Liver (tissue), 9 donors: ENCODE results near the gene RRP1. TPM values are rescaled to one million over a fixed set of nuclear protein-coding genes. Genes with fewer than 3 reads are reported as not detected.

Experiments used
- DNase-seq: peaks from one replicate; pipeline ENCODE4 v3.0.0-alpha.2; 2017; ENCODE audit warnings: low spot score
- H3K27ac ChIP-seq, 2 donors: one replicate each; pipeline ENCODE4 v1.7.0; 2013; ENCODE audit warnings: inconsistent platforms in 2 of 2, low read length in 2 of 2, control low read depth in 1 of 2, low read depth in 1 of 2, mild to moderate bottlenecking in 1 of 2
- H3K27me3 ChIP-seq, 4 donors: one replicate each; pipeline versions ENCODE4 v1.6.1 to v1.7.0; 2013; ENCODE audit warnings: low read length in 3 of 4, inconsistent platforms in 1 of 4, mild to moderate bottlenecking in 1 of 4, moderate library complexity in 1 of 4; ENCODE audit not compliant: control insufficient read depth in 4 of 4, insufficient read depth in 4 of 4
- H3K36me3 ChIP-seq, 4 donors: one replicate each; pipeline versions ENCODE4 v1.6.1 to v1.7.0; 2013; ENCODE audit warnings: low read length in 3 of 4, mild to moderate bottlenecking in 3 of 4, low read depth in 1 of 4, moderate library complexity in 1 of 4; ENCODE audit not compliant: control insufficient read depth in 4 of 4, insufficient read depth in 3 of 4
- H3K4me1 ChIP-seq, 4 donors: one replicate each; pipeline versions ENCODE4 v1.6.1 to v1.7.0; 2013; ENCODE audit warnings: low read length in 3 of 4, mild to moderate bottlenecking in 3 of 4, moderate library complexity in 1 of 4; ENCODE audit not compliant: control insufficient read depth in 4 of 4, insufficient read depth in 4 of 4
- H3K4me3 ChIP-seq, 3 donors: one replicate each; pipeline versions ENCODE4 v1.6.1 to v1.7.0; 2013; ENCODE audit warnings: low read length in 3 of 3, control low read depth in 1 of 3, low read depth in 1 of 3, mild to moderate bottlenecking in 1 of 3
- H3K9ac ChIP-seq, 2 donors: one replicate each; pipeline ENCODE4 v1.7.0; 2013; ENCODE audit warnings: low read length in 2 of 2, mild to moderate bottlenecking in 2 of 2, moderate library complexity in 2 of 2, control low read depth in 1 of 2, low read depth in 1 of 2
- H3K9me3 ChIP-seq, 4 donors: one replicate each; pipeline versions ENCODE4 v1.6.1 to v1.7.0; 2013; ENCODE audit warnings: low read length in 3 of 4; ENCODE audit not compliant: control insufficient read depth in 4 of 4
- EGR1 ChIP-seq, 2 donors: IDR thresholded peaks; 2 replicates each; pipeline ENCODE4 v1.6.1; 2016 to 2018; ENCODE audit warnings: antibody characterized with exemption in 2 of 2, low read depth in 2 of 2
- GABPA ChIP-seq, 2 donors: IDR thresholded peaks in 1 of 2; conservative IDR thresholded peaks in 1 of 2; 2 replicates each; pipeline ENCODE4 v1.6.1; 2016; ENCODE audit warnings: antibody characterized with exemption in 2 of 2, mild to moderate bottlenecking in 1 of 2, moderate library complexity in 1 of 2
- HNF4A ChIP-seq, 2 donors: conservative IDR thresholded peaks; 2 replicates each; pipeline ENCODE4 v1.6.1; 2016; ENCODE audit warnings: antibody characterized with exemption in 2 of 2, mild to moderate bottlenecking in 2 of 2
- HNF4G ChIP-seq: IDR thresholded peaks from 2 replicates; pipeline ENCODE4 v1.6.1; 2016; ENCODE audit warnings: antibody characterized with exemption
- JUND ChIP-seq, 2 donors: IDR thresholded peaks; 2 replicates each; pipeline ENCODE4 v1.6.1; 2016; ENCODE audit warnings: antibody characterized with exemption in 2 of 2
- NR2F2 ChIP-seq: IDR thresholded peaks from 2 replicates; pipeline ENCODE4 v1.6.1; 2016; ENCODE audit warnings: antibody characterized with exemption
- RAD21 ChIP-seq, 2 donors: IDR thresholded peaks; 2 replicates each; pipeline ENCODE4 v1.6.1; 2016; ENCODE audit warnings: antibody characterized with exemption in 2 of 2, mild to moderate bottlenecking in 2 of 2
- RXRA ChIP-seq, 2 donors: IDR thresholded peaks; 2 replicates each; pipeline ENCODE4 v1.6.1; 2017 to 2018; ENCODE audit warnings: antibody characterized with exemption in 2 of 2, mild to moderate bottlenecking in 1 of 2
- SP1 ChIP-seq: IDR thresholded peaks from 2 replicates; pipeline ENCODE4 v1.6.1; 2018; ENCODE audit warnings: antibody characterized with exemption, mild to moderate bottlenecking
- TAF1 ChIP-seq: conservative IDR thresholded peaks from 2 replicates; pipeline ENCODE4 v1.6.1; 2016; ENCODE audit warnings: antibody characterized with exemption, mild to moderate bottlenecking
- YY1 ChIP-seq: IDR thresholded peaks from 2 replicates; pipeline ENCODE4 v1.6.1; 2016; ENCODE audit warnings: antibody characterized with exemption, mild to moderate bottlenecking
- WGBS: extraction: QIAGEN DNeasy Blood & Tissue Kit; methylation state at CpG from one replicate; pipeline ENCODE4 v1.1.7; 2013; 5-methylcytosine and 5-hydroxymethylcytosine counted together
- polyA plus RNA-seq, 2 donors: library from polyadenylated mRNA; stranded (reverse) in 1 of 2; unstranded in 1 of 2; fragments of 200-250 nt in 1 of 2; fragments of >200 nt in 1 of 2; fragmentation: Nextera tagmentation in 1 of 2; extraction: Ambion mirVana in 1 of 2; gene quantifications; one replicate each; pipeline versions ENCODE4 v1.2.1 to v1.2.3, GENCODE V29; 2013 to 2015
- total RNA-seq, 2 donors: library from RNA; depleted of rRNA; stranded (reverse); fragments of >200 nt; gene quantifications; one replicate each; pipeline ENCODE4 v1.2.3, GENCODE V29; 2014
- TF ChIP-seq, protein P1 (sequence below): fragments of 150-350 bp; IDR thresholded peaks from 2 replicates; pipeline ENCODE4 v1.5.1; 2017; ENCODE audit warnings: improper control_type of control experiment, low read depth, low read length; ENCODE audit not compliant: missing input control
- TF ChIP-seq, protein P2 (sequence below): IDR thresholded peaks from 2 replicates; pipeline ENCODE4 v1.6.1; 2016; ENCODE audit warnings: antibody characterized with exemption, mild to moderate bottlenecking
- TF ChIP-seq, protein P3 (sequence below): IDR thresholded peaks from 2 replicates; pipeline ENCODE4 v1.6.1; 2016; ENCODE audit warnings: antibody characterized with exemption
- donor health status: healthy.
- donor health status: healthy.
- donor health status: healthy.
- donor health status: healthy.
- donor health status: healthy.

Gene RRP1
- total and polyA plus RNA-seq, 4 donors, result 5.4 to 15.0 (median 7.7) TPM

DNA sequence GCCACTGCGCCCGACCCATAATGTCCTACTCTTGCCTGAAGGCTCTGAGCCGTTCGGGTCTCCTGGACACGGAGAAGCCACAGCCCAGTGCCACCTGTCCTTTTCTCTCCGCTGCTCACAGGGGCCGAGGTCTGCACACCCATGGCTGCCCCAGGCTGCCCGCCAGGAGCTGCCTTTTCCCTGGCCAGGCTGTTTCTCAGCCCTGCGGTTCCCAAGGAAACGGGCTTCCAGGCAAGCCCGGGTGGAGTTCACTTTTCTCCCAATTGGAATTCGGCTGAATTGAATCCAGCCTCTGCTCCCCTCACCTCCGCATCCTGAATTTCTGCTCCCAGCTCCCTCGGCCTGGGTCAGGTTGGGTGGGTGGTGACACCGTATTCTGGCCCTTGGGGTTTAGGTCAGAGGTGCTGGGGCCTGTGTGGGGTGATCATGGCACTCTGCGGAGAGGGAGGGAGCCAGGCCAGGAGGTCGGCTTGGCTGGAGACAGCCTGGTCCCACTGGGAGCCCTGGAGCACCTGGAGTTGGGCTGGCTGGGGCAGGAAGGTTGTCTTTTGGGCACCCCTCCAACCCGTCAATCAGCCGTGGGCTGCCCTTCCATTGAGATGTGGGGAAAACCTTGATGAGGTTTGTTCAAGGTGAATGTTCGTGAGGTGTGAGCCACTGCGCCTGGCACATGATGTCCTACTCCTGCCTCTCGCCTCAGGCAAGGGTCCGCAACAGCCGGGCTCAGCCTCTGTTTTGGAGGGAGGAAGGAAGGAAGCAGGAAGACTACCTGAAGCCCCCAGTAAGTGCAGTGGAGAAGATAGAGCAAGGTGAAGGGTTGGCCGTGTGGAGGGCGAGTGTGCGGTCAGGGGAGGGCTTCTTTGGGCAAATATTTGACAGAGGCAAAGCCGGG is 25.1 kb downstream of the RRP1 start:
- DNase-seq, result no peak
- no peak for TF ChIP-seq GABPA (IDR thresholded peaks at IDR 0.05 in 1 of 2, conservative IDR thresholded peaks at IDR 0.05 in 1 of 2)
- H3K36me3 ChIP-seq, result no peaks in the 10 kb centered on the region
- no peaks in the 10 kb centered on the region for H3K9me3 ChIP-seq
- no peak overlapping the region for H3K9ac ChIP-seq
- 82% methylated on average over 28 of the region's 28 CpGs for WGBS
- no peak overlapping the region for H3K4me3 ChIP-seq
- peaks cover 11 to 38% (median 23%) of the 10 kb centered on the region in 4 donors for H3K4me1 ChIP-seq
- no peaks in the 10 kb centered on the region for H3K27me3 ChIP-seq
- H3K27ac ChIP-seq, result no peak overlapping the region

DNA sequence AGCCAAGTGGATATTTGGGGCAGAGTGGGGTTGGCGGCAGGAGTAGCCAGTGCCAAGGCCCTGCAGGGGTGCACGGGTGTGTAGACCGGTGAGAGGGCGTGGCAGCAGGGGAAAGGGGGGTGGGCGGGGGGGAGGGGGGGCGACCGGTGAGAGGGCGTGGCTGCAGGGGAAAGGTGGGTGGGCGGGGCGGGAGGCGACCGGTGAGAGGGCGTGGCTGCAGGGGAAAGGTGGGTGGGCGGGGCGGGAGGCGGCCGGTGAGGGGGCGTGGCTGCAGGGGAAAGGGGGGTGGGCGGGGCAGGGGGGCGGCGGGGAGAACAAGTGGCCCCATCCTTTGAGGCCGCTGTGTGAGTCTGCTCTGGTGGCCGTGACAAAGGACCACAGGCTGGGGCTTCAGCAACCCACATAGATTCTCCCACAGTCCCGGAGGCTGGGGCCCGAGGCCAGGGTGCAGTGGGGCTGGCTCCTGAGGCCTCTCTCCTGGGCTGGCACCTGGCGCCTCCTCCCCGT is 25.8 kb downstream of the RRP1 start:
- Histone ChIP-seq H3K27ac (no peak overlapping the region), H3K4me3 (no peak overlapping the region), H3K27me3 (no peaks in the 10 kb centered on the region), H3K4me1 (peaks cover 10 to 31% (median 18%) of the 10 kb centered on the region in 4 donors), H3K36me3 (no peaks in the 10 kb centered on the region), H3K9ac (no peak overlapping the region), H3K9me3 (no peaks in the 10 kb centered on the region)
- TF ChIP-seq JUND (IDR thresholded peaks at IDR 0.05) (no peak), SP1 (no peak)
- no peak for DNase-seq
- WGBS, result 32% methylated on average over 26 of the region's 27 CpGs

DNA sequence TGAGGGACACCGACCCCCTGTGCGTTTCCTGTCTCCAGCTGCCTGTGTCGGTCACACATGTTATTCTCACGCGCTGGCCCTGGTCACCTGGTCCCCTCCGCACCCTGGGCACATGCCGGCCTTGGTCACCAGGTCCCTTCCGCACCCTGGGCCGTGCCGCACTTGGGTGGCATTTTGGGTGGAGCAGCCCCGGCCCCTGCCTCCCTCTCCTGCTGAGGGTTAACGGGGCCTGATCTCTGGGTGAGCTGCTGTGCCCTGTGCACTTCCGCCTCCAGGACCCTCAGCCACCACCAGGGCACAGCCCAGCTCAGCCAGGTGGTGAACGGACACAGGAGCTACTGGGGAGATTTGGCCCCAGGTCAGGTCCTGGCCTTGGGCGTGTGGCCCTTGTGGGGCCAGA is 26.6 kb downstream of the RRP1 start:
- WGBS, result 89% methylated on average over 15 of the region's 15 CpGs
- Histone ChIP-seq H3K4me3 (no peak overlapping the region), H3K27ac (no peak overlapping the region), H3K4me1 (peaks cover 5 to 22% (median 14%) of the 10 kb centered on the region in 4 donors), H3K36me3 (no peaks in the 10 kb centered on the region), H3K9ac (no peak overlapping the region), H3K9me3 (no peaks in the 10 kb centered on the region), H3K27me3 (no peaks in the 10 kb centered on the region)
- TF ChIP-seq, protein P1, sequence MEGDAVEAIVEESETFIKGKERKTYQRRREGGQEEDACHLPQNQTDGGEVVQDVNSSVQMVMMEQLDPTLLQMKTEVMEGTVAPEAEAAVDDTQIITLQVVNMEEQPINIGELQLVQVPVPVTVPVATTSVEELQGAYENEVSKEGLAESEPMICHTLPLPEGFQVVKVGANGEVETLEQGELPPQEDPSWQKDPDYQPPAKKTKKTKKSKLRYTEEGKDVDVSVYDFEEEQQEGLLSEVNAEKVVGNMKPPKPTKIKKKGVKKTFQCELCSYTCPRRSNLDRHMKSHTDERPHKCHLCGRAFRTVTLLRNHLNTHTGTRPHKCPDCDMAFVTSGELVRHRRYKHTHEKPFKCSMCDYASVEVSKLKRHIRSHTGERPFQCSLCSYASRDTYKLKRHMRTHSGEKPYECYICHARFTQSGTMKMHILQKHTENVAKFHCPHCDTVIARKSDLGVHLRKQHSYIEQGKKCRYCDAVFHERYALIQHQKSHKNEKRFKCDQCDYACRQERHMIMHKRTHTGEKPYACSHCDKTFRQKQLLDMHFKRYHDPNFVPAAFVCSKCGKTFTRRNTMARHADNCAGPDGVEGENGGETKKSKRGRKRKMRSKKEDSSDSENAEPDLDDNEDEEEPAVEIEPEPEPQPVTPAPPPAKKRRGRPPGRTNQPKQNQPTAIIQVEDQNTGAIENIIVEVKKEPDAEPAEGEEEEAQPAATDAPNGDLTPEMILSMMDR, result no peak
- no peak for TF ChIP-seq GABPA (IDR thresholded peaks at IDR 0.05 in 1 of 2, conservative IDR thresholded peaks at IDR 0.05 in 1 of 2)
- no peak for DNase-seq

DNA sequence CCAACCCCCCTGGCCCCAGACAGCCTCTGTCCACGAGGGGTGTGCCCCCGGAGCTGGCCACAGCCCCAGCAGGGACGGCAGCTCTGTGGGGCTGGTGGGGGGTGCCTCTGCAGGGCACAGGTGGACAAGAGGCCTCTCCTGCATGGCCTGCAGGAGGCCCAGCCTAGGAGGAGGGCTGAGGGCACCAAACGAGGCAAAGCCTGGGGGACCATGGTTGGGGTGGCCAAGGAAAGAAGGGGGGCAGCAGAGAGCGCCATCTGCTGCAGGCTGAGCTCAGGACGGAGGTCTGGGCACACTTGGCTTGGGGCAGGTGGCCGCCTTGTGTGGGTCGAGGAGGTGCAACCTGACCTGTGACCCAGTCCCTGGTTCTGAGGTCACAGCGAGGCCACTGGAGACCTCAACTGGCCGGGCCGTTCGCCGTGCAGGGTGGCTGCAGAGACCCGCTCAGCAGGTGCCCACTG is 27.3 kb downstream of the RRP1 start:
- 82% methylated on average over 14 of the region's 14 CpGs for WGBS
- TF ChIP-seq HNF4A (conservative IDR thresholded peaks at IDR 0.05), result no peak
- TF ChIP-seq SP1, result no peak
- no peak for TF ChIP-seq NR2F2
- no peak for TF ChIP-seq TAF1
- TF ChIP-seq RAD21 (IDR thresholded peaks at IDR 0.05), result no peak
- no peak for TF ChIP-seq JUND (IDR thresholded peaks at IDR 0.05)
- no peak for TF ChIP-seq HNF4G
- TF ChIP-seq EGR1 (IDR thresholded peaks at IDR 0.05; ENCODE audit: low read depth in 2 of 2), result no peak
- TF ChIP-seq, protein P2, sequence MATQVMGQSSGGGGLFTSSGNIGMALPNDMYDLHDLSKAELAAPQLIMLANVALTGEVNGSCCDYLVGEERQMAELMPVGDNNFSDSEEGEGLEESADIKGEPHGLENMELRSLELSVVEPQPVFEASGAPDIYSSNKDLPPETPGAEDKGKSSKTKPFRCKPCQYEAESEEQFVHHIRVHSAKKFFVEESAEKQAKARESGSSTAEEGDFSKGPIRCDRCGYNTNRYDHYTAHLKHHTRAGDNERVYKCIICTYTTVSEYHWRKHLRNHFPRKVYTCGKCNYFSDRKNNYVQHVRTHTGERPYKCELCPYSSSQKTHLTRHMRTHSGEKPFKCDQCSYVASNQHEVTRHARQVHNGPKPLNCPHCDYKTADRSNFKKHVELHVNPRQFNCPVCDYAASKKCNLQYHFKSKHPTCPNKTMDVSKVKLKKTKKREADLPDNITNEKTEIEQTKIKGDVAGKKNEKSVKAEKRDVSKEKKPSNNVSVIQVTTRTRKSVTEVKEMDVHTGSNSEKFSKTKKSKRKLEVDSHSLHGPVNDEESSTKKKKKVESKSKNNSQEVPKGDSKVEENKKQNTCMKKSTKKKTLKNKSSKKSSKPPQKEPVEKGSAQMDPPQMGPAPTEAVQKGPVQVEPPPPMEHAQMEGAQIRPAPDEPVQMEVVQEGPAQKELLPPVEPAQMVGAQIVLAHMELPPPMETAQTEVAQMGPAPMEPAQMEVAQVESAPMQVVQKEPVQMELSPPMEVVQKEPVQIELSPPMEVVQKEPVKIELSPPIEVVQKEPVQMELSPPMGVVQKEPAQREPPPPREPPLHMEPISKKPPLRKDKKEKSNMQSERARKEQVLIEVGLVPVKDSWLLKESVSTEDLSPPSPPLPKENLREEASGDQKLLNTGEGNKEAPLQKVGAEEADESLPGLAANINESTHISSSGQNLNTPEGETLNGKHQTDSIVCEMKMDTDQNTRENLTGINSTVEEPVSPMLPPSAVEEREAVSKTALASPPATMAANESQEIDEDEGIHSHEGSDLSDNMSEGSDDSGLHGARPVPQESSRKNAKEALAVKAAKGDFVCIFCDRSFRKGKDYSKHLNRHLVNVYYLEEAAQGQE, result no peak
- TF ChIP-seq, protein P3, sequence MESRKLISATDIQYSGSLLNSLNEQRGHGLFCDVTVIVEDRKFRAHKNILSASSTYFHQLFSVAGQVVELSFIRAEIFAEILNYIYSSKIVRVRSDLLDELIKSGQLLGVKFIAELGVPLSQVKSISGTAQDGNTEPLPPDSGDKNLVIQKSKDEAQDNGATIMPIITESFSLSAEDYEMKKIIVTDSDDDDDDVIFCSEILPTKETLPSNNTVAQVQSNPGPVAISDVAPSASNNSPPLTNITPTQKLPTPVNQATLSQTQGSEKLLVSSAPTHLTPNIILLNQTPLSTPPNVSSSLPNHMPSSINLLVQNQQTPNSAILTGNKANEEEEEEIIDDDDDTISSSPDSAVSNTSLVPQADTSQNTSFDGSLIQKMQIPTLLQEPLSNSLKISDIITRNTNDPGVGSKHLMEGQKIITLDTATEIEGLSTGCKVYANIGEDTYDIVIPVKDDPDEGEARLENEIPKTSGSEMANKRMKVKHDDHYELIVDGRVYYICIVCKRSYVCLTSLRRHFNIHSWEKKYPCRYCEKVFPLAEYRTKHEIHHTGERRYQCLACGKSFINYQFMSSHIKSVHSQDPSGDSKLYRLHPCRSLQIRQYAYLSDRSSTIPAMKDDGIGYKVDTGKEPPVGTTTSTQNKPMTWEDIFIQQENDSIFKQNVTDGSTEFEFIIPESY, result no peak
- TF ChIP-seq RXRA (IDR thresholded peaks at IDR 0.05), result no peak
- no peak for TF ChIP-seq YY1
- H3K4me3 ChIP-seq, result no peak overlapping the region
- no peaks in the 10 kb centered on the region for H3K9me3 ChIP-seq
- H3K9ac ChIP-seq, result no peak overlapping the region
- no peaks in the 10 kb centered on the region for H3K36me3 ChIP-seq
- peaks cover 0 to 16% (median 7%) of the 10 kb centered on the region in 4 donors for H3K4me1 ChIP-seq
- no peaks in the 10 kb centered on the region for H3K27me3 ChIP-seq
- DNase-seq, result no peak
- no peak overlapping the region for H3K27ac ChIP-seq
